Measurements from ENCODE around the gene PPP4R2. TPM values are rescaled to one million over a fixed set of nuclear protein-coding genes. Genes with fewer than 3 reads are reported as not detected.

The PPP4R2 gene
- polyA plus RNA-seq, 1 donor, result 59.0 TPM

DNA sequence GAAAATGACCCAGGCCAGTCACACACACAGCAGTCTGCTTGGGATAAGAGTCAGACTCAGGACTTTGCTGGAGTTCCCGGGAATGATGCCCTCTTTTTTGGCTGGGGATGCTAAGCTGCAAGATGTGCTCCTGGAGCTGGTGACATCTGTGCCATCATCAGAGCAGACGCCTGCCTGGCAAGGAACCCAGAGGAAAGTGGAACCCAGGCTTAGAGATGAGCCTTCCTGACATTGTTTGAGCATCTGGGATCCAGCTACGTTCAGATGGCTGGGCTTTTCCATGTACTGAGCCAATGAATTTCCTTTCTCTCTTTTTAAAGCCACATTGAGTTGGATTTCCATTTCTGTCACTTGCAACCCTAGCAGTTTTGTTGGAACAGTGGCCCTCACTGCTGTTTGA lies 118.1 kb downstream of the PPP4R2 start:
- DNase-seq (ENCODE audit: low read depth), result no peak

- no peak for DNase-seq (ENCODE audit: low read depth)
Measured at GRCh38 chr3:73115806-73116205, 119.2 kb downstream of the PPP4R2 start.

Other genes starting within 250 kb of the PPP4R2 start
- 12.4 TPM for gene SHQ1, start 148.4 kb upstream of the PPP4R2 start, polyA plus RNA-seq (ENCODE audit: insufficient read length)
- gene GXYLT2, start 108.8 kb upstream of the PPP4R2 start, polyA plus RNA-seq (ENCODE audit: insufficient read length), result 28.2 TPM
- gene EBLN2, start 64.8 kb downstream of the PPP4R2 start, polyA plus RNA-seq (ENCODE audit: insufficient read length), result 3.8 TPM